H1 (cell line): ENCODE results near the gene ACE.

Source experiments
- EZH2 ChIP-seq: fragments of 200-600 bp; sonication (generic); IDR thresholded peaks from 2 replicates; pipeline ENCODE4 v1.7.1; 2012; ENCODE audit warnings: low read depth, mild to moderate bottlenecking, moderate library complexity, low read length, inconsistent platforms; ENCODE audit not compliant: severe bottlenecking
- MAFK ChIP-seq: IDR thresholded peaks from 2 replicates; pipeline ENCODE4 v1.6.1; 2012; ENCODE audit warnings: low read depth, mild to moderate bottlenecking, improper control_type of control experiment, low read length
- TF ChIP-seq, protein P1 (sequence below): fragments of 300-600 bp; sonication (generic); IDR thresholded peaks from 2 replicates; pipeline ENCODE4 v1.7.1; 2012; ENCODE audit warnings: low read length, moderate library complexity, mild to moderate bottlenecking, inconsistent platforms; ENCODE audit not compliant: insufficient replicate concordance

DNA sequence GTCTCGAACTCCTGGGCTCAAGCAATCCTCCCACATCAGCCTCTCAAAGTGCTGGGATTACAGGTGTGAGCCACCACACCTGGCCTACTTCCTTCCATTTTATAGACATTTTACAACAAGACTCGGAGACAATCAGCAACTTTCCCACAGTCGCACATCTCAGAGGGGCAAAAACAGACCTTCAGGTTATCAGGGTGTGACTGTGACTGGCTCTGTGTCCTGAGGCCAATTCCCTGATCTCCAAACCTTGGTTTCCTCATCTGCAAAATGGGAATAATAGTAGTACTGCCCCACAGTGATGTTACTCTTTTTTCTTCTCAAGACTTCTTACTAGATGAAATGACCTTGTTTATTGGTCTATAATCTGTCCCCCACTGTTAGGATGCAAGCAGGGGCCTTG lies 35.5 kb downstream of the ACE start:
- TF ChIP-seq MAFK (no peak), EZH2 (no peak)
- TF ChIP-seq, protein P1, sequence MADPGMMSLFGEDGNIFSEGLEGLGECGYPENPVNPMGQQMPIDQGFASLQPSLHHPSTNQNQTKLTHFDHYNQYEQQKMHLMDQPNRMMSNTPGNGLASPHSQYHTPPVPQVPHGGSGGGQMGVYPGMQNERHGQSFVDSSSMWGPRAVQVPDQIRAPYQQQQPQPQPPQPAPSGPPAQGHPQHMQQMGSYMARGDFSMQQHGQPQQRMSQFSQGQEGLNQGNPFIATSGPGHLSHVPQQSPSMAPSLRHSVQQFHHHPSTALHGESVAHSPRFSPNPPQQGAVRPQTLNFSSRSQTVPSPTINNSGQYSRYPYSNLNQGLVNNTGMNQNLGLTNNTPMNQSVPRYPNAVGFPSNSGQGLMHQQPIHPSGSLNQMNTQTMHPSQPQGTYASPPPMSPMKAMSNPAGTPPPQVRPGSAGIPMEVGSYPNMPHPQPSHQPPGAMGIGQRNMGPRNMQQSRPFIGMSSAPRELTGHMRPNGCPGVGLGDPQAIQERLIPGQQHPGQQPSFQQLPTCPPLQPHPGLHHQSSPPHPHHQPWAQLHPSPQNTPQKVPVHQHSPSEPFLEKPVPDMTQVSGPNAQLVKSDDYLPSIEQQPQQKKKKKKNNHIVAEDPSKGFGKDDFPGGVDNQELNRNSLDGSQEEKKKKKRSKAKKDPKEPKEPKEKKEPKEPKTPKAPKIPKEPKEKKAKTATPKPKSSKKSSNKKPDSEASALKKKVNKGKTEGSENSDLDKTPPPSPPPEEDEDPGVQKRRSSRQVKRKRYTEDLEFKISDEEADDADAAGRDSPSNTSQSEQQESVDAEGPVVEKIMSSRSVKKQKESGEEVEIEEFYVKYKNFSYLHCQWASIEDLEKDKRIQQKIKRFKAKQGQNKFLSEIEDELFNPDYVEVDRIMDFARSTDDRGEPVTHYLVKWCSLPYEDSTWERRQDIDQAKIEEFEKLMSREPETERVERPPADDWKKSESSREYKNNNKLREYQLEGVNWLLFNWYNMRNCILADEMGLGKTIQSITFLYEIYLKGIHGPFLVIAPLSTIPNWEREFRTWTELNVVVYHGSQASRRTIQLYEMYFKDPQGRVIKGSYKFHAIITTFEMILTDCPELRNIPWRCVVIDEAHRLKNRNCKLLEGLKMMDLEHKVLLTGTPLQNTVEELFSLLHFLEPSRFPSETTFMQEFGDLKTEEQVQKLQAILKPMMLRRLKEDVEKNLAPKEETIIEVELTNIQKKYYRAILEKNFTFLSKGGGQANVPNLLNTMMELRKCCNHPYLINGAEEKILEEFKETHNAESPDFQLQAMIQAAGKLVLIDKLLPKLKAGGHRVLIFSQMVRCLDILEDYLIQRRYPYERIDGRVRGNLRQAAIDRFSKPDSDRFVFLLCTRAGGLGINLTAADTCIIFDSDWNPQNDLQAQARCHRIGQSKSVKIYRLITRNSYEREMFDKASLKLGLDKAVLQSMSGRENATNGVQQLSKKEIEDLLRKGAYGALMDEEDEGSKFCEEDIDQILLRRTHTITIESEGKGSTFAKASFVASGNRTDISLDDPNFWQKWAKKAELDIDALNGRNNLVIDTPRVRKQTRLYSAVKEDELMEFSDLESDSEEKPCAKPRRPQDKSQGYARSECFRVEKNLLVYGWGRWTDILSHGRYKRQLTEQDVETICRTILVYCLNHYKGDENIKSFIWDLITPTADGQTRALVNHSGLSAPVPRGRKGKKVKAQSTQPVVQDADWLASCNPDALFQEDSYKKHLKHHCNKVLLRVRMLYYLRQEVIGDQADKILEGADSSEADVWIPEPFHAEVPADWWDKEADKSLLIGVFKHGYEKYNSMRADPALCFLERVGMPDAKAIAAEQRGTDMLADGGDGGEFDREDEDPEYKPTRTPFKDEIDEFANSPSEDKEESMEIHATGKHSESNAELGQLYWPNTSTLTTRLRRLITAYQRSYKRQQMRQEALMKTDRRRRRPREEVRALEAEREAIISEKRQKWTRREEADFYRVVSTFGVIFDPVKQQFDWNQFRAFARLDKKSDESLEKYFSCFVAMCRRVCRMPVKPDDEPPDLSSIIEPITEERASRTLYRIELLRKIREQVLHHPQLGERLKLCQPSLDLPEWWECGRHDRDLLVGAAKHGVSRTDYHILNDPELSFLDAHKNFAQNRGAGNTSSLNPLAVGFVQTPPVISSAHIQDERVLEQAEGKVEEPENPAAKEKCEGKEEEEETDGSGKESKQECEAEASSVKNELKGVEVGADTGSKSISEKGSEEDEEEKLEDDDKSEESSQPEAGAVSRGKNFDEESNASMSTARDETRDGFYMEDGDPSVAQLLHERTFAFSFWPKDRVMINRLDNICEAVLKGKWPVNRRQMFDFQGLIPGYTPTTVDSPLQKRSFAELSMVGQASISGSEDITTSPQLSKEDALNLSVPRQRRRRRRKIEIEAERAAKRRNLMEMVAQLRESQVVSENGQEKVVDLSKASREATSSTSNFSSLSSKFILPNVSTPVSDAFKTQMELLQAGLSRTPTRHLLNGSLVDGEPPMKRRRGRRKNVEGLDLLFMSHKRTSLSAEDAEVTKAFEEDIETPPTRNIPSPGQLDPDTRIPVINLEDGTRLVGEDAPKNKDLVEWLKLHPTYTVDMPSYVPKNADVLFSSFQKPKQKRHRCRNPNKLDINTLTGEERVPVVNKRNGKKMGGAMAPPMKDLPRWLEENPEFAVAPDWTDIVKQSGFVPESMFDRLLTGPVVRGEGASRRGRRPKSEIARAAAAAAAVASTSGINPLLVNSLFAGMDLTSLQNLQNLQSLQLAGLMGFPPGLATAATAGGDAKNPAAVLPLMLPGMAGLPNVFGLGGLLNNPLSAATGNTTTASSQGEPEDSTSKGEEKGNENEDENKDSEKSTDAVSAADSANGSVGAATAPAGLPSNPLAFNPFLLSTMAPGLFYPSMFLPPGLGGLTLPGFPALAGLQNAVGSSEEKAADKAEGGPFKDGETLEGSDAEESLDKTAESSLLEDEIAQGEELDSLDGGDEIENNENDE, result no peak
